NCI-H524 treated with DMSO at 0.1 percent for 48 hours (cell line): Measurements from ENCODE around the gene SHISA9.

Experiments used
- DNase-seq: peaks from one replicate; lab custom pipeline; 2025; lab: John Stamatoyannopoulos, UW

The SHISA9 gene

DNA sequence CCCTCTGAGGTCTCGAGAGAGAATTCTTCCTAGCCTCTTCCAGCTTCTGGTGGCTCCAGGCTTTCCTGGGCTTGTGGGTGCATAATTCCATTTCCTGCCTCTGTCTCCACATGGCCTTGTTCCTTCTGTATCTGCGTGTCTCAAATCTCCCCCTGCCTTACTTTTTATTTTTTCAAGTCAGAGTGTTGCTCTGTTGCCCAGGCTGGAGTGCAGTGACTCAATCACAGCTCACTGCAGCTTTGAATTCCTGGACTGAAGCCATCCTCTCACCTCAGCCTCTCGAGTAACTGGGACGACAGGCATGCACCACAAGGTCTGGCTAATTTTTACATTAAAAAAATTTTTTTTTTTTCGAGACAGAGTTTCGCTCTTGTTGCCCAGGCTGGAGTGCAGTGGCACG lies 120.6 kb downstream of the SHISA9 start:
- DNase-seq: no peak

DNA sequence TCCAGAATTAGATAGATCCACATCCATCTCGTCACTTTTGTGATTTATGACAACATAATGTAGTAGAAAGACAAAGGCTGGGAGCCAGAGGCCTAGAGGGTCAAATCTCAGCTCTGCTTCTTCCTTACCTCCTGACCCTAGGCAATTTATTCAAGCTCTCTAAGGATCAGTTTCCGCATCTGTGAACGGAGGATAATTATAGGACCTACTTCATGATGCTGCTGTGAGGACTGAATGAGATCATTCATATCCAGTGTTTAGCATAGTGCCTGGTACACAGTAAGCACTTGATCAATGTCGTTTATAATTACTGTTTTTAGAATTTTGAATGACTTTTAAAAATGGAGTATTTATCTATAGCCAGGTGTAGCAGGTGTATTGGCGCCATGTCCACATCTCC lies 128.4 kb downstream of the SHISA9 start:
- DNase-seq: no peak

GRCh38 chr16:13030769-13031168 lies 129.4 kb downstream of the SHISA9 start:
- DNase-seq: no peak

- peak; percentile 92 for DNase-seq
Observed at GRCh38 chr16:13032911-13033310, 131.5 kb downstream of the SHISA9 start.

DNA sequence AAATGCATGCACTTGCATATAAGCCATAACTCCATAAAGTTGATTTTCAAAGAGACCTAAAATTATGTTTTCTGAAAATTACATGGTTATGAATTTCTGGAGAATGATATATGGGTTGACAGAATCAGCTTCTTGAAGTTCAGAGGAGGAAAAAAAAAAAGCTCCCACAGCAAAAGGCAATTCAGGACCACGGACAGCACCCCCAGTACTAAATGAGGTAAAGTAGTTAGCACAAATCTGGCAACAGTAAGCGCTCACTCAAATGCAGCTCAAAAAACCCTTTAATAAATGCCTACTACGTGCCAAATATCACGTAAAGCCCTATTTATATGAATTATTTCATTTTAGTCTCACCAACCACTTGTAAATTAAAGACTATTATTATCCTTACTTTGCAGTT lies 135.2 kb downstream of the SHISA9 start:
- DNase-seq: no peak

DNA sequence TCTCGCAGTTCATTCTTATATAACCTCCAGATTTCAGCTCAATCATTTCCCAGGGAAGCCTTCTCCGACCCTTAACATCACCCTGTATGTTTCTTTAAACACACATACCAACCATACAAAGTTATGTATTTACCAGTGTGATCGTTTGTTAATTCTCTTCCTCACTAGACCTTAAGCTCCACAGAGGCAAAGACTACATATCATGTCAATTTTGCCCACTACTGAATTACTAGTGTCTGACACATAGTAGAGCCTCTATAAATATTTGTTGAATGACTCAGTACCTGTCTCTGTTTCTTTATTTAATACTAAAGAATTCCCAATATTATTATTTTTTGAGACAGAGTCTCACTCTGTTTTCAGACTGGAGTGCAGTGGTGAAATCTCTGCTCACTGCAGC lies 137.2 kb downstream of the SHISA9 start:
- no peak for DNase-seq

- DNase-seq: no peak
Observed at GRCh38 chr16:13039526-13039925, 138.1 kb downstream of the SHISA9 start.

DNA sequence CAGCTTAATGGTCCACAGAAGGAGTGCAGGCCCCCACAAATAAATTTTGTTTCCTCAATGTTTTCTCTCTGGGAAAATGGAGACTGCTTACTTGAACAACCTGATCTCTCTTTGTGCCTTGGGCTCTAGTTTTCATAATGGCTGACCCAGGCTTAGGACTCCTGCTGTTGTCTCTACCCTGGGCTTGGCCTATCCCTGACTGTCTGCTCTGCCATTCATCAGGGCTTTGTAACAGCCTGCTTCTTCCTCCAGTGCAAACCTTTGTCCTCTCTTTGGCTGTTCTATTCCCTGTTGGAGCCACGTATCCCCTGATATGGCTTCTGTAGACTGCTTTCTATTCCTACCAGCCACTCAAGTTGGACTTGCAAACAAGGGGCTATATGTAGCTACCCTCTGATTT lies 139.8 kb downstream of the SHISA9 start:
- no peak for DNase-seq

- DNase-seq: peak; percentile 67
Observed at GRCh38 chr16:13041646-13042290, 140.4 kb downstream of the SHISA9 start.

GRCh38 chr16:13042291-13042685 lies 140.9 kb downstream of the SHISA9 start:
- DNase-seq: no peak

- DNase-seq: no peak
Observed at GRCh38 chr16:13046061-13046821, 144.8 kb downstream of the SHISA9 start.

DNA sequence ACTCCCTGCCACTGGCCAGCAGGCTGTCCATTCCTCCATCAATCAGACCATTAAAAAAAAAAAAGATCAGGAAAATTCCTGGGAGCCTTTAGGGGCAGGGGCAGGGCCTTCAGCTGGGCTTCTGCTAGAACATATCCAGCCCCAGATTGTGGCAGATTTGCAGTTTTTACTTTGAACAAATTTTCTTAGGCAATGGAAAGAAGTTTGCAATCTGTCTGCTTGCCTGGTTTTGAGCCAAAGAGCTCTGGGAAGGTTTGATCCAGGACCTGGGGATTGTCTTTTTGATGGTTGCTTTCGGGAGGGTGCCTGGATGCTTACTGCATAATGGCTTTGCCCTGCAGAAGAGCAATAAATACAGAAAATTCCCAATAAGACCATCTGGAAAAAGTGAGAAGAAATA lies 145.9 kb downstream of the SHISA9 start:
- DNase-seq: no peak

DNA sequence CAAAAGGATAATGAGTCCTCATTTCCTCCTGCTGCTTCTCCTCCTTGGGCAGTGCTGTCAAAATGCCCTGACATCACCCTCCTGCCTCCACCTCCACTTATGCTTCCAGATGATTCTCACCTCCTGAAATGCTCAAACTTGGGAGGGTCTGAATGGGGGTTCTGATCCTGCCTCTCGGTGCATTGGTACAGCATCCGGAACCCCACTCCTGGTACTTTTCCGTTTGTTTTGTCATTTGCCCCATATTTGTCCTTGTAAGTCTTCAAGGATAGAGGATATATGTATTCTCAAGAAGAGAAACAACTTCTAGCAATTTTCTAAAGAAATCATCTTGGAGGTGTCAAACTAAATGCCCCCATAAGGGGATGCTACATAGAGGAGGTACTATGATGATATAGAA lies 148.3 kb downstream of the SHISA9 start:
- DNase-seq: no peak

GRCh38 chr16:13052431-13052830 lies 151.0 kb downstream of the SHISA9 start:
- DNase-seq: peak; percentile 92

GRCh38 chr16:13055480-13055879 lies 154.1 kb downstream of the SHISA9 start:
- no peak for DNase-seq

GRCh38 chr16:13056607-13057006 lies 155.2 kb downstream of the SHISA9 start:
- no peak for DNase-seq

DNA sequence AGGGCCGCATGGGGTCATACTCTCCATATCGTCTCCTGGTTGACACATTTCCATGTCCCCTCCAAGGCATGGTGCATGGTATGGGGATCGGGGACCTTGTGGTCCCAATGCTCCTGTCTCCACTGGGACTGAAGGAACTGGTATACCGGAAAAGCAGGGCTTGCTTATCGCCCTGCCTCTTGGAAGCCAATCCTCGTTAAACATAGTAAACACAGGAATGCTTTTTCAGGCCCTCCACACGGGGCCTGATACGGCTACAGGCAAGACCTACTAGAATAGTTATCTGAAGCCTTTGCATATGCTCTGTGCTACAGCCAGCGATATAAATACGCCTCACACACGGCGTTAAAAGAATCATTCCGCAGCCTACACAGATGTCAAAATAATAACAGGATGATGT lies 159.5 kb downstream of the SHISA9 start:
- DNase-seq: no peak

DNA sequence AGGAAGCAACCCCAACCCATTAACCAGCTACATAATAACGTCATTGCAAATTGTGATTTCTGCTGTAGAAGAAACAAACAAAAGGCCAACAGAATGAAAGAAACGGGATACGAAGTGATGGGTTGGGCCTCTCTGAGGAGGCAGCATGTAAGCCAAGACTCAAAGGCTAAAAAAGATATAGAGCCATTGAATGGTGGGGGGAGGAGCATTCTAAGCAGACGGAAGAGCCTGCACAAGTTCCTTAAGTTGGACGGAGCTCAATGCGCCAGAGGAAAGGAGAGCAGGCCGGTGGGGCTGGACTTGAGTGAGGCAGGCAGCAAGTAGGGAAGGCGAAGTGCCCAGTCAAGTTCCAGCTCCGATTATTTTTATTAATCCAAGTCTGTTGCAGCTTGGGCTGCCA lies 160.3 kb downstream of the SHISA9 start:
- DNase-seq: no peak

DNA sequence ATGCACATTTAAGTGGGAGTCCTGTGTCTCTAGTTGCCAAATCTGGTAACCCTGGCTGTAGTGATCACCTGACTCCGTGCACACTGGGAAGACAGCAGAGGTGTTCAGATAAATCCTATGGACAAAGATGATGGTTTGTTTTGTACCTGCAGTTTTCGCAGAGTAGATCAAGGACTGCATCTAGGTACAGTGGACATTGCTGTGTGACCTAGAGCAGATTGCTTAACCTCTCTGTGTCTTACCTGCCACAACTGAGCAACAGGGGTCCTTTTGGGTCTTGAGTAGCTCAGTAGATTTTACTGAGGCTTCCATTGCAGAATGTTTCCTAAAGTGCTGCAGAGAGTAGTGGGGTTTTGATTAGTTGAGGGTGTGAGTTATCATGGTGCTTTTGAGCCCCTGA lies 160.8 kb downstream of the SHISA9 start:
- DNase-seq: no peak

- DNase-seq: no peak
Observed at GRCh38 chr16:13063457-13063856, 162.1 kb downstream of the SHISA9 start.

DNA sequence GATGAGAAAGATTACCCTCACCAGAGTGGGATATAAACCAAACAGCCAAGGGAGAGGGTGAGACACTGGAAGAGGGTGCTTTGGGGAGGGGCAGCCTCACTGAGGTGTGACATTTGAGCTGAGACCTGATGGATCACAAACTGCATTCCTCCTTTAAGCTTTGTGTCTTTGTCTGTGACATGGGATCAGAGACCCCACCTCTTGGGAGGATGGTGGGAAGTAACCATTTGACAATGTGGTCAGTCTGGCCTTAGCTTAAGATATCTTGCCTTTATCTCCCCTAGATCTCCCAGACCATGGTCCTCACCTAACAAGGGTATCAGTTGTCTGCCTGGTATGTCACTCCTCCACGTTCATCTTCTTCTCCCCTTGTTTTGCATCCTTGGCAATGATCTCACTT lies 163.4 kb downstream of the SHISA9 start:
- no peak for DNase-seq

DNA sequence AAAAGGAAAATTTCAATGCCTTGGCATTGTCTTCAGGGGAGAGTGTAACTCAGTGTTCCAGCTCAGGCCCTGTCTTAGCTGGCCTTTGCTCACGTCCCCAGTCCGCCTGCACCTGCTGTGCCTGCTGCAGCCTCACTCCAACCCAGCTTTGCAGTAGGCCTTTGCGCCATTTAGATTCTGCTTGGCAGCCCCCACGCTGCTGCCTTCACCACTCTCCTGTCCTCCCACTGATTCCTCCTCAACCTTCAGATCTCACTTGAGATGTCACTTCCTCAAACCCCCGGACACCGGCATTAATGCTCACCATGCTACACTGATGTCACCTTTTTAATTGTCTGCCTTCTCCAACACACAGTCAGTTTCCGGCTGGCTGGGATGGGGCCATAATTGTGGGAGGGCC lies 166.2 kb downstream of the SHISA9 start:
- no peak for DNase-seq

DNA sequence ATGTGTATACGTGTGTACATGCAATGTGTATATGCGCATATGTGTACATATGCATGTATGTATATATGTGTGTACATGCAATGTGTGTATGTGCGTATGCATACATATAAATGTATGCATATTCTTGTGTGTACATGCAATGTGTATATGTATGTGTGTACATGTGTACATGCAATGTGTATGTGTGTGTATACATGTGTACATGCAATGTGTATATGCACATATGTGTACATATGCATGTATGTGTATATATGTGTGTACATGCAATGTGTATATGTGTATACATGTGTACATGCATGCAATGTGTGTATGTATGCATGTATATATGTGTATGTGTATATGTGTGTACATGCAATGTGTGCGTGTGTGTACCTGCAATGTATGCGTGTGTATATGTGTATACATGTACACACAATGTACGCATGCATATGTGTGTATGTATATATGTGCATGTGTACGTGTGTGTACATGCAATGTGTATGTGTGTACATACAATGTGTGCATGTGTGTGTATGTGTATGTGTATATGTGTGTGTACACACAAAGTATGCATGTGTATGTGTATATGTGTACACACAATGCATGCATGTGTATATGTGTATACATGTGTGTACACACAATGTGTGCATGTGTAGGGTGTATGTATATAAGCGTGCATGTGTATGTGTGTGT lies 167.7 kb downstream of the SHISA9 start:
- no peak for DNase-seq
